Endothelial cell of umbilical vein (primary cell): Measurements from ENCODE around the gene ZDHHC6.

ENCODE experiments used
- EZH2 ChIP-seq: IDR thresholded peaks from 2 replicates; pipeline ENCODE4 v1.6.1; 2012; ENCODE audit warnings: borderline replicate concordance, low read depth, mild to moderate bottlenecking, moderate library complexity, low read length, inconsistent platforms; ENCODE audit not compliant: severe bottlenecking
- POLR2AphosphoS5 ChIP-seq: IDR thresholded peaks from 2 replicates; pipeline ENCODE4 v1.6.1; 2012; ENCODE audit warnings: low read depth, mild to moderate bottlenecking, control low read depth, low read length, moderate library complexity; ENCODE audit not compliant: insufficient read depth
- TF ChIP-seq, protein P1 (sequence below), 2 donors: IDR thresholded peaks; 1 replicate in 1 of 2; 2 replicates in 1 of 2; pipeline ENCODE4 v1.5.1; 2011; ENCODE audit warnings: low read length in 2 of 2, mild to moderate bottlenecking in 2 of 2, moderate library complexity in 2 of 2, control low read depth in 1 of 2, inconsistent platforms in 1 of 2, low read depth in 1 of 2; ENCODE audit not compliant: insufficient read depth in 1 of 2; ENCODE audit errors: extremely low read depth in 1 of 2

DNA sequence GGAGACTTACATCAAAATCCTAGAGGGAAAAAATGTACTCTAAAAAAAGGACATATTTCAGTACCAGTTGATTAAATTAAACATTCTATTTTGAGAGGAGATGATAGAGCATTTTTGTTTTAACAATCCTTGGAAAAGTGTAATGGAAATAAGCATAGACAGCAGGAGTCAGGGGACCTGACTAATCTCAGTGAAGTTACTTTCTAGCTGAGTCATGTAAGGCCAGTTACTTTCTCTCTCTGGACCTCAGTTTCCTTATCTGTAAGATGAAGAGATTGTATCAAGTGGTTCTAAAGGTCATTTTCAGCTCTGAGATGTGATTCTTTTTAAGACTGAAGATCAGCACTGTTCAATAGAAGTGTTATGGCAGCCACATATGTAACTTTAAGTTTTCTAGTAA, 44.4 kb upstream of the ZDHHC6 start:
- no peak for TF ChIP-seq POLR2AphosphoS5
- no peak for TF ChIP-seq EZH2
- TF ChIP-seq, protein P1, sequence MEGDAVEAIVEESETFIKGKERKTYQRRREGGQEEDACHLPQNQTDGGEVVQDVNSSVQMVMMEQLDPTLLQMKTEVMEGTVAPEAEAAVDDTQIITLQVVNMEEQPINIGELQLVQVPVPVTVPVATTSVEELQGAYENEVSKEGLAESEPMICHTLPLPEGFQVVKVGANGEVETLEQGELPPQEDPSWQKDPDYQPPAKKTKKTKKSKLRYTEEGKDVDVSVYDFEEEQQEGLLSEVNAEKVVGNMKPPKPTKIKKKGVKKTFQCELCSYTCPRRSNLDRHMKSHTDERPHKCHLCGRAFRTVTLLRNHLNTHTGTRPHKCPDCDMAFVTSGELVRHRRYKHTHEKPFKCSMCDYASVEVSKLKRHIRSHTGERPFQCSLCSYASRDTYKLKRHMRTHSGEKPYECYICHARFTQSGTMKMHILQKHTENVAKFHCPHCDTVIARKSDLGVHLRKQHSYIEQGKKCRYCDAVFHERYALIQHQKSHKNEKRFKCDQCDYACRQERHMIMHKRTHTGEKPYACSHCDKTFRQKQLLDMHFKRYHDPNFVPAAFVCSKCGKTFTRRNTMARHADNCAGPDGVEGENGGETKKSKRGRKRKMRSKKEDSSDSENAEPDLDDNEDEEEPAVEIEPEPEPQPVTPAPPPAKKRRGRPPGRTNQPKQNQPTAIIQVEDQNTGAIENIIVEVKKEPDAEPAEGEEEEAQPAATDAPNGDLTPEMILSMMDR (IDR thresholded peaks at IDR 0.05; ENCODE audit: extremely low read depth in 1 of 2, insufficient read depth in 1 of 2, low read depth in 1 of 2, low read length in 2 of 2) = no peak
